Gastrocnemius medialis (tissue), 4 donors: Measurements from ENCODE around the gene TCTN1. TPM values are rescaled to one million over a fixed set of nuclear protein-coding genes. Genes with fewer than 3 reads are reported as not detected.

Experiments used
- ATAC-seq, 2 donors: fragments of 150-250 bp; one replicate each; pipeline ENCODE4 v1.9.1; 2016
- DNase-seq, 2 donors: peaks; one replicate each; pipeline ENCODE4 v3.0.0-alpha.2; 2019
- H3K27ac ChIP-seq, 4 donors: fragments of 200-600 bp; sonication (generic); 1 replicate in 1 of 4; 2 replicates in 3 of 4; pipeline ENCODE4 v1.5.1; 2016 to 2018; ENCODE audit warnings: mild to moderate bottlenecking in 2 of 4, moderate library complexity in 1 of 4
- H3K27me3 ChIP-seq, 3 donors: fragments of 200-600 bp; sonication (generic) in 2 of 3; 1 replicate in 1 of 3; 2 replicates in 2 of 3; pipeline versions ENCODE4 v1.5.1 to v1.6.0; 2016 to 2019; ENCODE audit warnings: mild to moderate bottlenecking in 1 of 3, moderate library complexity in 1 of 3
- H3K36me3 ChIP-seq, 2 donors: fragments of 200-600 bp; sonication (generic) in 1 of 2; one replicate each; pipeline ENCODE4 v1.5.1; 2017 to 2018
- H3K4me1 ChIP-seq, 2 donors: fragments of 200-600 bp; sonication (generic) in 1 of 2; one replicate each; pipeline ENCODE4 v1.5.1; 2016 to 2017; ENCODE audit warnings: mild to moderate bottlenecking in 2 of 2
- H3K4me3 ChIP-seq, 4 donors: fragments of 200-600 bp; sonication (generic) in 3 of 4; 1 replicate in 1 of 4; 2 replicates in 3 of 4; pipeline ENCODE4 v1.5.1; 2016 to 2019; ENCODE audit warnings: mild to moderate bottlenecking in 2 of 4
- H3K9me3 ChIP-seq, 3 donors: fragments of 200-600 bp; sonication (generic) in 2 of 3; 1 replicate in 1 of 3; 2 replicates in 2 of 3; pipeline ENCODE4 v1.5.1; 2016 to 2019
- CTCF ChIP-seq, 5 experiments: fragments of 450-650 bp in 3 of 5; fragments of 200-600 bp in 2 of 5; sonication (generic) in 2 of 5; IDR thresholded peaks in 4 of 5; conservative IDR thresholded peaks in 1 of 5; 1 replicate in 4 of 5; 2 replicates in 1 of 5; pipeline ENCODE4 v1.5.1; 2016 to 2019; ENCODE audit warnings: antibody characterized with exemption in 5 of 5, mild to moderate bottlenecking in 3 of 5, moderate library complexity in 3 of 5
- POLR2A ChIP-seq, 2 donors: fragments of 450-650 bp; IDR thresholded peaks; one replicate each; pipeline ENCODE4 v1.6.1; 2017; ENCODE audit warnings: antibody characterized with exemption in 2 of 2, mild to moderate bottlenecking in 2 of 2, moderate library complexity in 2 of 2
- in situ Hi-C, 4 donors: fragments of 200-750 bp; cut with MboI; loops; one replicate each; pipeline versions ENCODE4 v1.15.0 to v1.8.0; 2017; ENCODE audit warnings: low sequenced_read_pairs in 4 of 4
- intact Hi-C: fragments of 100-400 bp; cut with DNase I; formaldehyde crosslinking; loops from one replicate; pipeline ENCODE4 v1.15.1; 2023; ENCODE audit warnings: low total_unique reads
- total RNA-seq, 4 donors: library from RNA; depleted of rRNA; stranded (reverse); fragments of >200 nt; gene quantifications; one replicate each; pipeline versions ENCODE4 v1.1.0 to v1.2.3, GENCODE V29; 2016

The TCTN1 gene
- total RNA-seq, 4 donors from 2014 or later = 4.7 to 30.8 (median 22.7) TPM

- ATAC-seq = no peak
- in situ Hi-C loops = no loop called here
Measured at GRCh38 chr12:110686294-110686903, 72.5 kb downstream of the TCTN1 start.

GRCh38 chr12:110687396-110688169 lies 73.7 kb downstream of the TCTN1 start:
- peaks cover 0 to 5% (median 0%) of the 10 kb centered on the region in 3 donors for H3K27me3 ChIP-seq
- H3K4me1 ChIP-seq = peaks cover 0 to 11% of the 10 kb centered on the region in 2 donors
- no peak for DNase-seq
- no peak for ATAC-seq
- H3K36me3 ChIP-seq = no peaks in the 10 kb centered on the region
- no peak overlapping the region for H3K27ac ChIP-seq
- H3K4me3 ChIP-seq = peak overlapping the region in 1 of 4 donors; percentile 72
- TF ChIP-seq POLR2A (IDR thresholded peaks at IDR 0.05) (no peak), CTCF (IDR thresholded peaks at IDR 0.05 in 4 of 5, conservative IDR thresholded peaks at IDR 0.05 in 1 of 5) (no peak)
- no peaks in the 10 kb centered on the region for H3K9me3 ChIP-seq
- intact Hi-C loops (no loop called here), in situ Hi-C loops (no loop called here)

More at GRCh38 chr12:110686294-110686903, 72.5 kb downstream of the TCTN1 start:
- Histone ChIP-seq H3K4me1 (peaks cover 0 to 11% of the 10 kb centered on the region in 2 donors), H3K27ac (no peak overlapping the region), H3K27me3 (peaks cover 0 to 5% (median 0%) of the 10 kb centered on the region in 3 donors), H3K9me3 (no peaks in the 10 kb centered on the region), H3K36me3 (no peaks in the 10 kb centered on the region), H3K4me3 (no peak overlapping the region)
- DNase-seq = no peak
- TF ChIP-seq CTCF (IDR thresholded peaks at IDR 0.05 in 4 of 5, conservative IDR thresholded peaks at IDR 0.05 in 1 of 5) = no peak
- no peak for TF ChIP-seq POLR2A (IDR thresholded peaks at IDR 0.05)
- intact Hi-C loops = no loop called here

- H3K4me3 ChIP-seq = peak within 1 kb of the TSS; percentile 69 to 91 (median 74)
- H3K27me3 ChIP-seq = peaks cover 0 to 5% (median 0%) of the 10 kb centered on the region in 3 donors
- ATAC-seq (peak; percentile 63 to 79), DNase-seq (peak in 1 of 2 donors; percentile 22)
- in situ Hi-C loops (no loop called here), intact Hi-C loops (no loop called here)
- peaks cover 0 to 11% of the 10 kb centered on the region in 2 donors for H3K4me1 ChIP-seq
- no peaks in the 10 kb centered on the region for H3K9me3 ChIP-seq
- no peaks in the 10 kb centered on the region for H3K36me3 ChIP-seq
- TF ChIP-seq CTCF (IDR thresholded peaks at IDR 0.05 in 4 of 5, conservative IDR thresholded peaks at IDR 0.05 in 1 of 5) (no peak), POLR2A (IDR thresholded peaks at IDR 0.05) (no peak)
- peak within 1 kb of the TSS; percentile 63 to 77 (median 72) for H3K27ac ChIP-seq
Measured at GRCh38 chr12:110688446-110689280, 74.7 kb downstream of the TCTN1 start, which contains the start of gene HVCN1. HVCN1 (minus strand) TSS chr12:110689115; CDS start chr12:110683245, 5,870 bp downstream.

- in situ Hi-C loops = loop anchor here in 3 of 4 donors (10.0 kb wide), 2 partner anchors 65 to 75 kb away; partner anchors contain the start of gene TCTN1 (in 2 of the 3)
- intact Hi-C loops = no loop called here
- peaks cover 0 to 5% (median 0%) of the 10 kb centered on the region in 3 donors for H3K27me3 ChIP-seq
- DNase-seq = peak; percentile 34 to 35
- TF ChIP-seq POLR2A (IDR thresholded peaks at IDR 0.05) (no peak), CTCF (IDR thresholded peaks at IDR 0.05 in 4 of 5, conservative IDR thresholded peaks at IDR 0.05 in 1 of 5) (no peak)
- no peaks in the 10 kb centered on the region for H3K9me3 ChIP-seq
- peak overlapping the region; percentile 69 to 91 (median 74) for H3K4me3 ChIP-seq
- peaks cover 6 to 11% of the 10 kb centered on the region in 2 donors for H3K4me1 ChIP-seq
- ATAC-seq = peak; percentile 55
- H3K27ac ChIP-seq = peak overlapping the region; percentile 63 to 77 (median 72)
- no peaks in the 10 kb centered on the region for H3K36me3 ChIP-seq
Measured at GRCh38 chr12:110689281-110690126, 75.6 kb downstream of the TCTN1 start.
